Tibial nerve (tissue), 4 donors: ENCODE results near the gene PPP1R18. TPM values are rescaled to one million over a fixed set of nuclear protein-coding genes. Genes with fewer than 3 reads are reported as not detected.

Source experiments
- DNase-seq, 2 donors: peaks; one replicate each; pipeline ENCODE4 v3.0.0-alpha.2; 2019; ENCODE audit warnings: low spot score in 2 of 2
- H3K27ac ChIP-seq, 4 donors: fragments of 200-600 bp; sonication (generic) in 3 of 4; one replicate each; pipeline ENCODE4 v1.5.1; 2017 to 2019; ENCODE audit warnings: mild to moderate bottlenecking in 1 of 4
- H3K27me3 ChIP-seq, 2 donors: fragments of 200-600 bp; sonication (generic) in 1 of 2; one replicate each; pipeline versions ENCODE4 v1.5.1 to v1.6.0; 2017 to 2019
- H3K36me3 ChIP-seq, 3 donors: fragments of 200-600 bp; sonication (generic); one replicate each; pipeline ENCODE4 v1.5.1; 2018 to 2019
- H3K4me1 ChIP-seq, 4 donors: fragments of 200-600 bp; sonication (generic) in 3 of 4; one replicate each; pipeline ENCODE4 v1.5.1; 2017 to 2019
- H3K4me3 ChIP-seq, 4 donors: fragments of 200-600 bp; sonication (generic) in 3 of 4; one replicate each; pipeline ENCODE4 v1.5.1; 2017 to 2019; ENCODE audit warnings: mild to moderate bottlenecking in 1 of 4, moderate library complexity in 1 of 4
- H3K9me3 ChIP-seq, 4 donors: fragments of 200-600 bp; sonication (generic) in 3 of 4; one replicate each; pipeline ENCODE4 v1.5.1; 2017 to 2019
- CTCF ChIP-seq, 5 experiments: fragments of 200-600 bp in 3 of 5; fragments of 450-650 bp in 2 of 5; sonication (generic) in 3 of 5; IDR thresholded peaks; one replicate each; pipeline ENCODE4 v1.5.1; 2016 to 2019; ENCODE audit warnings: antibody characterized with exemption in 5 of 5, mild to moderate bottlenecking in 3 of 5, moderate library complexity in 2 of 5
- EP300 ChIP-seq, 2 donors: sonication (generic); formaldehyde crosslinking; IDR thresholded peaks; one replicate each; pipeline ENCODE4 v1.6.1; 2017; ENCODE audit warnings: antibody characterized with exemption in 2 of 2, mild to moderate bottlenecking in 1 of 2
- POLR2A ChIP-seq, 2 donors: fragments of 450-650 bp; IDR thresholded peaks; one replicate each; pipeline ENCODE4 v1.6.1; 2017; ENCODE audit warnings: antibody characterized with exemption in 2 of 2, mild to moderate bottlenecking in 2 of 2, moderate library complexity in 2 of 2
- WGBS, 2 donors: methylation state at CpG; one replicate each; pipeline ENCODE4 v1.1.5; 2018; 5-methylcytosine and 5-hydroxymethylcytosine counted together
- total RNA-seq, 4 donors: library from RNA; depleted of rRNA; stranded (reverse); fragments of >200 nt; gene quantifications; one replicate each; pipeline ENCODE4 v1.1.0, GENCODE V29; 2016

The PPP1R18 gene
- total RNA-seq, 4 donors from 2014 or later = 26.6 to 48.0 (median 35.5) TPM

DNA sequence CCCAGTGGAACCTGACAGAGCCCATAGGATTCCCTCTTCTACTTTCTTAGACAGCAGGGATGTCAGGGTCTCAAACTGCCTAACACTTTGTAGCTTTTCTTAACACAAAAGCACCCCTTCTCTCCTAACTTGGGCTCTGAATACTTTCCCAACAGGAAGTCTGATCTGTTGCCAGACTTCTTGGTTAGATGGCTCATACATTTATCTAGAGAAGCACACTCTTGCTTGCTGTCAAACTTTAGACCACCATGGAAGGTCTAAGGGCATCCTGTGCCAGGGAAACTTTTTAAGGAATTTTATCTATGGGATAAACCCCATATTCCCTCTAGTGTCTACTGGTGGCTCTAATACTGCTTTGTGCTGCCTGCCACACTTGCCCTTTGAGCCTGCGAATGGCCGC, 42.8 kb downstream of the PPP1R18 start:
- TF ChIP-seq POLR2A (IDR thresholded peaks at IDR 0.05) = no peak
- no peak for TF ChIP-seq EP300 (IDR thresholded peaks at IDR 0.05)
- TF ChIP-seq CTCF (IDR thresholded peaks at IDR 0.05) = no peak
- 100% methylated on average over 2 of the region's 2 CpGs for WGBS, 2 donors
- no peak for DNase-seq

GRCh38 chr6:30641048-30641447, 45.4 kb downstream of the PPP1R18 start:
- H3K9me3 ChIP-seq = no peaks in the 10 kb centered on the region
- 75 to 100% methylated on average over 1 of the region's 1 CpG for WGBS, 2 donors
- H3K27me3 ChIP-seq = no peaks in the 10 kb centered on the region
- H3K4me1 ChIP-seq = peaks cover 0 to 1% (median under 1%) of the 10 kb centered on the region in 4 donors
- no peak for DNase-seq
- no peak overlapping the region for H3K27ac ChIP-seq
- no peak for TF ChIP-seq EP300 (IDR thresholded peaks at IDR 0.05)
- TF ChIP-seq CTCF (IDR thresholded peaks at IDR 0.05) = no peak
- TF ChIP-seq POLR2A (IDR thresholded peaks at IDR 0.05) = no peak
- peaks cover 4 to 66% (median 10%) of the 10 kb centered on the region in 3 donors for H3K36me3 ChIP-seq
- no peak overlapping the region for H3K4me3 ChIP-seq

More for the DNA sequence above, 42.8 kb downstream of the PPP1R18 start:
- H3K27ac ChIP-seq = no peak overlapping the region
- peaks cover 0 to 17% (median 7%) of the 10 kb centered on the region in 4 donors for H3K4me1 ChIP-seq
- peaks cover 4 to 55% (median 10%) of the 10 kb centered on the region in 3 donors for H3K36me3 ChIP-seq
- H3K4me3 ChIP-seq = no peak overlapping the region
- no peaks in the 10 kb centered on the region for H3K9me3 ChIP-seq
- no peaks in the 10 kb centered on the region for H3K27me3 ChIP-seq

GRCh38 chr6:30640481-30640880, 46.0 kb downstream of the PPP1R18 start:
- H3K27me3 ChIP-seq = no peaks in the 10 kb centered on the region
- TF ChIP-seq POLR2A (IDR thresholded peaks at IDR 0.05) (no peak), CTCF (IDR thresholded peaks at IDR 0.05) (no peak), EP300 (IDR thresholded peaks at IDR 0.05) (no peak)
- 74 to 80% methylated on average over 10 of the region's 10 CpGs for WGBS, 2 donors

DNA sequence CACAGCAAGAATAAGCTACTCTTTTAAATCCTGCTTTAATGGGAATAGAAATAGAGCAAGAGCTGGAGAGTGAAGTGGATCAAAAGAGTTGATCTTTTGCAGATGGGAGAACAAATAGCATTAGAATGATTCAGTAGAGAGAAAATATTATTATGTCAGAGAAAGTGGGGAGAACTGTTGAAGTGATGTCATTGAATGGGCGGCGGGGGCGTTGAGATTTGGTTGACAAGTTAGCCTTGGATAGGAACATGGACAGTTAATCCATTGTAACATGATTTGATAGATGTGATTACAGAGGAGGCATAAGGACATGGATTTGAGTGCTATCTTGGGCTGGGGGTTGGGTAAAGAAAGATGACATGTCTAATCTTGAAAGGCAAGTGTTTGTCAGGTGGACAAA, 50.6 kb downstream of the PPP1R18 start:
- TF ChIP-seq CTCF (IDR thresholded peaks at IDR 0.05) = no peak
- no peak for TF ChIP-seq POLR2A (IDR thresholded peaks at IDR 0.05)
- no peak for TF ChIP-seq EP300 (IDR thresholded peaks at IDR 0.05)
- H3K4me3 ChIP-seq = no peak overlapping the region
- H3K27me3 ChIP-seq = no peaks in the 10 kb centered on the region
- WGBS, 2 donors = 90 to 94% methylated on average over 3 of the region's 3 CpGs
- DNase-seq = no peak
- no peaks in the 10 kb centered on the region for H3K9me3 ChIP-seq
- H3K27ac ChIP-seq = no peak overlapping the region
- peaks cover 0 to 64% (median 10%) of the 10 kb centered on the region in 3 donors for H3K36me3 ChIP-seq
- H3K4me1 ChIP-seq = no peaks in the 10 kb centered on the region

More at GRCh38 chr6:30640481-30640880, 46.0 kb downstream of the PPP1R18 start:
- Histone ChIP-seq H3K36me3 (peaks cover 4 to 69% (median 10%) of the 10 kb centered on the region in 3 donors), H3K4me3 (no peak overlapping the region), H3K27ac (no peak overlapping the region), H3K9me3 (no peaks in the 10 kb centered on the region), H3K4me1 (no peaks in the 10 kb centered on the region)
- DNase-seq = no peak

GRCh38 chr6:30626484-30627366, 59.7 kb downstream of the PPP1R18 start, which contains the start of gene ATAT1:
ATAT1 (plus strand) TSS chr6:30626874.
- TF ChIP-seq EP300 (IDR thresholded peaks at IDR 0.05) (peak; percentile 71 to 77), CTCF (IDR thresholded peaks at IDR 0.05) (peak; percentile 28 to 72 (median 41)), POLR2A (IDR thresholded peaks at IDR 0.05) (peak in 1 of 2 donors; percentile 57)
- Histone ChIP-seq H3K36me3 (peaks cover 0 to 81% (median 21%) of the 10 kb centered on the region in 3 donors), H3K27me3 (no peaks in the 10 kb centered on the region)

More at GRCh38 chr6:30626484-30627366, 59.7 kb downstream of the PPP1R18 start, which contains the start of gene ATAT1:
- Histone ChIP-seq H3K4me3 (peak within 1 kb of the TSS; percentile 38 to 62 (median 49)), H3K27ac (peak within 1 kb of the TSS; percentile 82 to 97 (median 92)), H3K4me1 (peaks cover 0 to 21% (median 4%) of the 10 kb centered on the region in 4 donors), H3K9me3 (no peaks in the 10 kb centered on the region)
- peak; percentile 78 to 83 for DNase-seq
- 1 to 3% methylated on average over 25 to 31 of the region's 36 CpGs for WGBS, 2 donors
